GM18907 (cell line): ENCODE measurements around the gene CD4.

Source experiments
- ATAC-seq: cut with Tn5 transposase; IDR thresholded peaks from one replicate; pipeline ENCODE4 v1.9.1; 2021; ENCODE audit warnings: mild to moderate bottlenecking, moderate library complexity; ENCODE audit not compliant: unreplicated experiment

CD4 gene

DNA sequence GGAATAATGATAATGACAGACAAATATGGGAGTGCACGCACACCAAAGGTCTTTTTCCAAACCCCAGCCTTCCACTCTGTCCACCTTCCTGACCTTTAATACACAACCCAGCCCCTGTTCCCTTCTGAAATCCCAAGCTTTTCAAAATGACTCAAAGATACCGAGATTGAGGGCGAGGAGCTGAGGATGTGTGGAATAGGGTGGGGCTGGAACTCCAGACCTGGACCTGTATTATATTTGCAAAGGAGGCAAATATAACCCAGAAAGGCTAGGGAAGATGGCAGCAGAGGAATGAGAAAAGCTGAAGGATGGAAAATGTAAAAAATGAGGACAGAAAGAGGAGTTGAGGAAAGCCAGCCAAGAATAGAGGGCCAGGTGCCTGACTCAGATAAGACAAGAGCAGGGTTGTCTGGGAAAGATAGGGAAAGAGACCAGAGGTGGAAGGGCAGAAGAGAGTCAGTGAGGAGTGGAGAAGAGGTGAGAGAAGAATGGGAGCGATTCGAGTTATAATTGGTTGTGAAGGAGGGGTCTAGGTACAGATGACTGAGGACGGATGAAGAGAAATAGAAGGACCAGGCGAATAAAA lies 24.2 kb upstream of the CD4 start:
- ATAC-seq, result no peak

DNA sequence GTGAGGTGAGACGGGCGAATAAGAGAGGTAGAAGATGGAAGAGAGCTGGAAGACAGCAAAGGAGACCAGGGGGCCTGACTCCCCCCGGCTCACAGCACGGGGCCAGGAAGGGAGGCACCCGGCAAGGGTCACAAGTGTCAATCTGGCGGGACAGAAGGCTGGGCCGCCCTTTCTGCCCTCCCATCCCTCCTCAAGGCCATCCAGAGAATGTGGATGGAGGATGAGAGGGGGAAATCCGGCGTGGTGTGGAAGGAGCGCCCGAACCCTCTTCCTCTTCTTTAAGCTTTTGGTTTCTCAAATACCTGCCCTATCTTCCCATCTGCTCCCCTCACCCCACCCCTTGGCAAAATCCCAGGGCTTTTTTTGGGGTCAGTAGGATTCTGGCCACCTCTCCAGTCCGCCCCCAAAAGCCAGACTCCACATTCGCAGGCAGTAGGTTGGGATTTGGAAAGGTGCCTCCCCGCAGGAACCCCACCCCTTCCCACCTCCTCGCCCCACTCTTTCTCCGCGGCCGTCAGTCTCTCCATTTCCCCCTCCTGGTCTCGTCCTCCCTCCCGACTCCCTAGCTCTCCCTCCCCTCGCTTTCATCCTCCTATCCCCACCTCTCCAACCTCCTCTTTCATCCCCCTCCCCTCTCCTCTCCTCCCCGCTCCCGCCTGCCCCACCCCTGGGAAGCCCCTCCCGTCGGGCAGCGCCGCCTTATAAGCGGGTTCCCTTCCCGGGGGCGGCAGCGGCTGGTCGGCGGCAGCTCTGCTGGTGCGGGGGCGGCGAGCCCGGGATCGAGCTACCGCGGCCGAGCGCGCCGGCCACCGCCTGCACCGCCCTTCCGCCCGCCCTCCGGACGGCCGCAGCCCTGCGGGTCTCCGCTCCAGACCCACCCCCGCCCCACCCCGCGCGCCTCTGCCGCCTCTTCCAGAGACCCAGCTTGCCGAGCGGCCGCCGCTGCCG lies 23.4 kb upstream of the CD4 start, which contains the start of gene PTMS:
TSS of gene PTMS (plus strand) at position 730 of the 948 bp plus-strand sequence. CDS start 343 bp downstream, outside the sequence.
- peak; percentile 23 for ATAC-seq

DNA sequence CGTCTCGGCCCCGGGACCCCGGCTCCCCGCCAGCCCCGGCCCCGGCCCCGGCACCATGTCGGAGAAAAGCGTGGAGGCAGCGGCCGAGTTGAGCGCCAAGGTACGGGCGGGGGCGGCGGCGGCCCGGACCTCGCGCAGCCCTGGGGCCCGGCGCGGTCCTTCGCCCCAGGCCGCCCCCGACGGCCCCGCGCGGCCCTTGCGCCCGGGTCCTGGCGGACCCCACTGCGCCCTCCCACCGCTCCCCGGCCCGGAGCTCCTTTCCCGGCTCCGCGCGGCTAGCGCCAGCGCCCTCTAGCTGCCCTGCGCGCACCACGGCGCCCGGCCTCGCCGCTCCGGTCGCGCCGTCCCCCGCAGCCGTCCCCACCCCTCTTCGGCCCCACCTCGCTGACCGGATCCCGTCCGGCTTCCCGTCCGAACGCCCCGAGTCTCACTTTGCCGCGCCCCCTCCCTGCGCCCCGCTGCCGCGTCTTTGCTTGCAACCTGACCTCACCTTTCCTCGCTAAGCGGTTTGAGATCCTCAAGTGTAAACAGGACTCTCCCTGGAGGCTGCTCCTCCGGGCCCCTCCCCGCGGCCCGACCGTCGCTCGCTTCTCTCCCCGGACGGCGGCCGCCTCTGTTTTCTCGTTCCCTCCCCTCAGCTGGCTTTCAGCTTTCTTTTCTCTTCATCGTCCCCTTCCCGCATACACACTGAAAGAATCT lies 22.5 kb upstream of the CD4 start:
- peak; percentile 43 for ATAC-seq

DNA sequence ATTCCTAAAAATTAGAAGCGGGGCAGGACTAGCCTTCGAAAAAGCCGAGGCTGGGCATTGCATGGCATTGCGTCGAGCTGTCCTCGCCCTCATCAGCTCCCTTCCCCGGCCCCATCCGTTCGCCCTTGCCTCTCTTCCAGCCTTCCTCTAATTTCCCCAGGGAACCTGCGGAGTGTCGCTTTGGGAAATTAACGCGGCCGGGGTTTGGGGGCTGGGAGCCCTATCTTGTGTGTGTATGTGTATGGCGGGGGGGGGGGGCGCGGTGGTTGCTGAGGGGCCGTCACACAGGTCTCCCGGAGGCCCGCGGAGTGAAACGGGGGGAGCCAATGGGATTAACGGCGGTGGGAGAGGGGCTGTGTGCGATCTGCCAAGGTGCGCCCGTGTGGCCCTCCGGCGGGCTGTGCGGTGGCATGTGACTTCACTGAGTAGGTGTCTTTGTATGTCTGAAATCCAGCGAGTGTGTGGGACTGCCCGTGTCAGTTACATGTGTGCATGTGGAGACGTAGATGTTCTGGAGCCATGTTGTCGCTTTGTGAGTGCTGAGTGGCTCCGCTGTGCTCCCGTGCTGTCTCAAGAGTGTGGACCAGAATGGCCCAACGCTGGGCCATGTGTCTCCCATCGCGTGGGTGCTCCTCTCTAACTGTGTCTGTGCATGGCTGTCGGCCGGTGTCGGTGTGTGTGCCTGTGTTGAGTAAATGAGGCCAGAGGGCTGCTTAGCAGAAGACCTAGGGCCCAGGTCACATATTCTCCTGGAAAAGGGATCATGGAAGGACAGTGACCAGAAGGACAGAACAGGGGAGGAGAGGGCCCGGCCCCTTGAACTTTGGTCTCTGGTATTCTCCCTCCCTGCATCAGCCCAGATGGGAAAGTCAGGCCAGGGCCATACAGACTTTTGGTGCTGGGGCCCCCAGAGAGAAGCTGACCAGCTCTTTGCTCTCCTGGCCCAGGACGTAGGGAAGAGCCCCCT lies 21.7 kb upstream of the CD4 start:
- no peak for ATAC-seq

DNA sequence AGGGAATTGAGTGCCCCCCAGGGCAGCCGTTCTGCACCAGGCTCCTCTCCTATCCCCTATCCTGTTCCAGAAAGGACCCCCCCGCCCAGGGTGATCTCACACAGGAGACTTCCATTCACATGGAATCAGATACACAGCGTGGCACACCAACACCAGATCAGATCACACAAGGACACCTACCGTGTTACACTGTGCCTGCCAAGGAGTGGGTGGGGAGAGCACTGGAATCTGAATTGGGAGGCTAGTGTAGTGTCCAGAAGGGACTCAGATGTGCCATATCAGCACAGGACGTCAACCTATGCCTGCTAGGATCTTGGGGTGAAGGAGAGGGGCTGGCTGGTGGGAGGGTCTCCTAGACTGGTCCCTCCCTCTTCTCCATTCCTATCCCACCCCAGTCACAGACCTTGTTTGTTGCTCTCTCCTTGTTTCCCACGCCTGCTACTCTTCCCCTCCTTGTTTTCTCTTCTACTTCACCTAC lies 20.9 kb upstream of the CD4 start:
- no peak for ATAC-seq

DNA sequence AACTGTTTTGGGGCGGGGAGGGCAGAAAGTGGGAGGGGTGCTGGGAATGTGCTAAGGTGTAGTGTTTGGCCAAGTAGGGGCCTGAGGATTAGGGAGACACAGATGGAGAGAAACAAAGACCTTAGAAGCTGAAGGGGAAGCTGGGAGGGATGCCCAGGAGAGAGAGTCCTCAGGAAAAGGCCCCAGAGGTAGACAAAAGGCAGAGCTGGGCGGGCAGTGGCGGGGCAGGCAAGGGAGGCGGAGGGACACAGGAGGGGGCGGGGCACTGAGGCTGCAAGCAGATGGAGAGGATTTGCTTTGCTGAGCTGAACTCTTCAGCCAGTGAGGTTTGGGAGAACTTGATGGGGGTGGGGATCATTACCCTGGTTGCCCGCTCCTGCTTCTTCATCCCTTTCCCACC lies 20.3 kb upstream of the CD4 start:
- ATAC-seq, result no peak

DNA sequence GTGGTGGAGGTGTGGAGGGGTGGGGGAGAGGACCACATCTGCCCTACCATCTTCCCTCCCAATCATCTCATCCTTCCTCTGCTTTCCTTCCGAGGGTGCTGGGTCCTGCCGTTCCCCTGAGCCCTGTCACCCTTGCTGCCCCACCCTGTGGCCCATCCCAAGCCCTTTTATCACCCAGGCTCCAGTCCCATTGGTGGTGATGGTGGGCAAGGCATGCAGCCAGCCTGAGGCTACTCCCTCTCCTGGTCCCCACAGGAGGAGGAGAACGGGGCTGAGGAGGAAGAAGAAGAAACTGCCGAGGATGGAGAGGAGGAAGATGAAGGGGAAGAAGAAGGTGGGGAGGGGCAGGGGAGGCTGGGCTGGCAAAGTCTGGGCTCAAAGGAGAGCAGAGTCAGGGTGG lies 19.7 kb upstream of the CD4 start:
- no peak for ATAC-seq

DNA sequence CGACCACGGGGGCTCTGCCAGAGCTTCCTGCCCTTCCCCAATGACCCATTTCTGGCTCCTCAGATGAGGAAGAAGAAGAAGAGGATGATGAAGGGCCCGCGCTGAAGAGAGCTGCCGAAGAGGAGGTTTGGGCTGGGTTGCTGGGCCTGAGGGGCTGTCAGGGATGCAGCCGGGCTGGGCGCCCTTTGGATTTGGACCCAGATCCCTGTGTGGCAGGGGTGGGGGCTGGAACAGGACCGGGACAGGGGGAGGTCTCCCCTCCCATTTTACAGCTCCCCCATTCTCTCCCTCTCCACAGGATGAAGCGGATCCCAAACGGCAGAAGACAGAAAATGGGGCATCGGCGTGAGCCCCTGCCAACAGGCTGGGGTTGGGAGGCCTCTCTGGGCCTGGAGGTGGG lies 19.2 kb upstream of the CD4 start:
- no peak for ATAC-seq

DNA sequence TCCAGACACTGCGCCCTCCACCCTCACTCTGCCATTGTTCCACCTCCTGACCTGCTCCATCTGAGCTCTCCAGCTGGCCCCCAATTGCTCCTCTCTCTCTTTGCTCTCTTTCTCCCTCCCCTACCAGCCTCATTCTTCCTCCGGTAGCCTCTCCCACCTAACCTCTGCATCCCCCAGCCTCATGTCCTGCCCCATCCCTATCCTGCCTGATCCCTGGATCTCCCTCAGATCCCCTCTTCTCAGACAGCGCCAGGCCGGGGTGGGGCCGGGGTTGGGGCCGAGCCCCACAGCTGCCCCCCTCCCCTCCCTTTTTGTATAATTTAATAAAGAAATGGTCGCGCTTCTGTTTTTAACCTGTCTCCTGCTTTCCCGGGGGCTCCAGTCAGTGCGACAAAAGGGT lies 18.7 kb upstream of the CD4 start:
- no peak for ATAC-seq

DNA sequence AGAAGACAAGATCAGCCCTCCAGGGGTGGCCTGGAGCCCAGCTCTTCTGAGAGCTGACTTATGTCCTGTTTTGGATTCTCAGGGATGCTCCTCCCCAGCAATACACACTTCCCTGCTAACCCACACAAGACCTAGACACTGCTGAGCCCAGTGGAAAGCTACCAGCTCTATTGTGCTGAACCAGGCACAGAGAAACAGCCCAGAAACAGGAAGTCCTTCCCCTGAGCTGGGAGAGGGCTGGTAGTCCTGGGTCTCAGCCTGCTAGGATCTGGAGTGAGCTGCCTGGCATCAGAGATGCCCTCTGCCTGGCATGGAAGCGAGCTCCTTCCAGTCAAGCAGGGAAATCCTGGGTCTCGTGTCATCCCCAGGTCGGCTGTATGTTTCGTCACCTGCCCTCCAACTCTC lies 18.2 kb upstream of the CD4 start:
- ATAC-seq, result no peak

DNA sequence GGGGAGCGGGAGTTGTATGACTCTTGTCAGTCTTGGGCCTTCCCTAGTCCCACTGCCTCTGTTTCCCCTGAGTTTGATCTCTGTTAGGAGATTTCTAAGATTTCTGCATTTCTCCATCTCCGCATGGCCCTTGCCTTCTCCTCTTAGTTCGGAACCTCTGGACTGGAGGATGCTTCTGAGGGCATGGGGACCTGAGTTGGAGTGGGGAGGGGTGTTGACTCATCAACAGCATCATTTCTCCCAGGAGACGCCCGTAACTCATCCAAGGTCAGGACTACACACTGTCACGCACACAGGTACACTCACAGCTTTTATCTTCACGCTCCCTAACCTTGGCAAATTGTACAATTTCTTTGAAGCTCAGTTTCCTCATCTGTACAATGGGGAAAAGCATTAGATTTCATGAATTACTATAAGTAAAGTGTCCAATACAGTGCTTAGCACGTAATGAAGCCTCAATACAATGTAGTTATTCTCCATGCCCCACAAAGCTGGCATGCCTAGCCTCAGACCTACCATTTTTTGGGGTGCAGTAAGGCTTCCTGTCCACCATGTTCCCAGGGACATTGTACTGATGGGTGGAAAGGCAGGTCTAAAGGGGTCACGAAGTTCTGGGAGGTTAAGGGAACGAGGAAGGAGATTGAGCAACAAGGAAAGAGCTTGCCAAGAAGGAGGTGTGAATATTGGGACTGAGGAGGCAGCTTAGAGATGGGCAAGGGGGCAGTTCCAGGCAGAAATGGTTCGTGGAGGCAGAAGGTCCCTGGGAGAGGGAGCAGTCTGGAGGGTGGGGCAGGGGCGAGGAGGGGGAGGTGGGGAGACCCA lies 17.6 kb upstream of the CD4 start:
- no peak for ATAC-seq

DNA sequence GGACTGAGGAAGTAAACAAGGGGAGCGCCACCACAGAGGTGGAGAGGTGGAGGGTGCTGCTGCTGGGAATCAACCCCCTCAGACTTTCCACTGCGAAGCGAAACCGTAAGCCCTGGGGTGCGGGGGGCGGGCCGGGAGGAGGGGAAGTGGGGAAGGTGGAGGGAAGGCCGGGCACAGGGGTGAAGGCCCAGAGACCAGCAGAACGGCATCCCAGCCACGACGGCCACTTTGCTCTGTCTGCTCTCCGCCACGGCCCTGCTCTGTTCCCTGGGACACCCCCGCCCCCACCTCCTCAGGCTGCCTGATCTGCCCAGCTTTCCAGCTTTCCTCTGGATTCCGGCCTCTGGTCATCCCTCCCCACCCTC lies 17.0 kb upstream of the CD4 start, which contains the start of gene LAG3:
TSS of gene LAG3 (plus strand) at position 190 of the 365 bp plus-strand sequence. CDS start 333 bp downstream, outside the sequence.
- no peak for ATAC-seq

DNA sequence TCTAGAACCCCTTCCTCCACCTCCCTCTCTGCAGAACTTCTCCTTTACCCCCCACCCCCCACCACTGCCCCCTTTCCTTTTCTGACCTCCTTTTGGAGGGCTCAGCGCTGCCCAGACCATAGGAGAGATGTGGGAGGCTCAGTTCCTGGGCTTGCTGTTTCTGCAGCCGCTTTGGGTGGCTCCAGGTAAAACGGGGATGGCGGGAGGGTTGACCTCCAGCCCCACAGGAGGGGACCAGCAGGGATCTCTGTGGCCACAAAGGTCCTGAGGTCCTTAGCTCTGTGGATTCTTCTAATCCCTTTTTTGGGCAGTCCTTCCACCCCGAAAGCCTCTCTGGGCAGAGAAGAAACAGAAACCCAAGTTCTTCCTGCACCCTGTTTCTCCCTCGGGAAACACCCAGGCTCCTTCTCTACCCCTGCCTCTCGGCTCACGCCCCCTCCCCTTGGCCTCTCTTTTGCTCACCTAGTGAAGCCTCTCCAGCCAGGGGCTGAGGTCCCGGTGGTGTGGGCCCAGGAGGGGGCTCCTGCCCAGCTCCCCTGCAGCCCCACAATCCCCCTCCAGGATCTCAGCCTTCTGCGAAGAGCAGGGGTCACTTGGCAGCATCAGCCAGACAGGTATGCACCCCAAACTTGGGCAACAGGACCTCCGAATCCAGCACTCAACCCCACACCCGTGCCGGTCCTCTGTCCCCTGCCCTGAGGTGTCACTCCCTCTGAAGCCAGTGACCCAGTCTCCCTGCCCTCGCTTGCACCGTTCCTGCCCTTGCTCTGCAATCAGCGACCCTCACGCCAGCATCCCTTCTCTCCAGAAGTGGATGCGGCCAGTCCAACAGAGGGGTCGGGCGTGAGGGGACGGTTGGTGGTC lies 16.4 kb upstream of the CD4 start:
- no peak for ATAC-seq

DNA sequence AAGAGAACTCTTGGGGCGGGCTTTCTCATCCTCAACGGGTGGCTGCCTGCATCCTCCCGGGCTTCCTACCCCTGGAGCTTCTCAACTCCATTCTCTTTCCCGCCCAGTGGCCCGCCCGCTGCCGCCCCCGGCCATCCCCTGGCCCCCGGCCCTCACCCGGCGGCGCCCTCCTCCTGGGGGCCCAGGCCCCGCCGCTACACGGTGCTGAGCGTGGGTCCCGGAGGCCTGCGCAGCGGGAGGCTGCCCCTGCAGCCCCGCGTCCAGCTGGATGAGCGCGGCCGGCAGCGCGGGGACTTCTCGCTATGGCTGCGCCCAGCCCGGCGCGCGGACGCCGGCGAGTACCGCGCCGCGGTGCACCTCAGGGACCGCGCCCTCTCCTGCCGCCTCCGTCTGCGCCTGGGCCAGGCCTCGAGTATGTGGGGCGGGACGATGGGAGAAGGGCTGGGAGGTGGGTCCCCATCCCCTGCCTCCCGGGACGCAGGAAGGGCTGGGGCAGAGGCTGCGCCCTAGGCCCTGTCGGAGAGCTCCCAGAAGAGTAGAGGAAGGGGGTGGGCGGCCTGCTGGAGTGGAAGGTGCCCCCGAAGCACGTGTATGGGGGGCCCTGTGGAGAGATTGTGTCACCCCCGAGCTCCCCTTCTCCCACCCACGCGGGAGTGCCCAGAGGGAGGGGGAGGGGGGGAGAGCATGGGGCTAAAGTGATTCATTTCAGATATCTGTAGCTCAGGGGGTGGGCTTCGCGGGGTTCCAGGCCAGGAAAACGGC lies 15.6 kb upstream of the CD4 start:
- no peak for ATAC-seq

DNA sequence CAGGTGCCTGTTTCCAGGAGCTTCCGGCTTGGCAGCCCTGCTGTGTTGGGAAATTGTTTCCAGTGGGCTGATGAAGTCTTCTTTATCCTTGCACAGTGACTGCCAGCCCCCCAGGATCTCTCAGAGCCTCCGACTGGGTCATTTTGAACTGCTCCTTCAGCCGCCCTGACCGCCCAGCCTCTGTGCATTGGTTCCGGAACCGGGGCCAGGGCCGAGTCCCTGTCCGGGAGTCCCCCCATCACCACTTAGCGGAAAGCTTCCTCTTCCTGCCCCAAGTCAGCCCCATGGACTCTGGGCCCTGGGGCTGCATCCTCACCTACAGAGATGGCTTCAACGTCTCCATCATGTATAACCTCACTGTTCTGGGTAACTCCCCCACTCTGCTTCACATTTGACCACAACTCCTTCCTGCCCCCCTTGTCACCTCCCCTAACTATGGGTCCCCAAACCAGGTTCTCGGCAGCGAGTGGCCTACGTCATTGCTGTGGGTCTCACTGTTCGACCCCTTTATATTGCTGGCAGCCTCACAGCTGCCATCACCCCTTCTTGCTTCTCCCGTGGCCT lies 14.7 kb upstream of the CD4 start:
- ATAC-seq, result no peak

DNA sequence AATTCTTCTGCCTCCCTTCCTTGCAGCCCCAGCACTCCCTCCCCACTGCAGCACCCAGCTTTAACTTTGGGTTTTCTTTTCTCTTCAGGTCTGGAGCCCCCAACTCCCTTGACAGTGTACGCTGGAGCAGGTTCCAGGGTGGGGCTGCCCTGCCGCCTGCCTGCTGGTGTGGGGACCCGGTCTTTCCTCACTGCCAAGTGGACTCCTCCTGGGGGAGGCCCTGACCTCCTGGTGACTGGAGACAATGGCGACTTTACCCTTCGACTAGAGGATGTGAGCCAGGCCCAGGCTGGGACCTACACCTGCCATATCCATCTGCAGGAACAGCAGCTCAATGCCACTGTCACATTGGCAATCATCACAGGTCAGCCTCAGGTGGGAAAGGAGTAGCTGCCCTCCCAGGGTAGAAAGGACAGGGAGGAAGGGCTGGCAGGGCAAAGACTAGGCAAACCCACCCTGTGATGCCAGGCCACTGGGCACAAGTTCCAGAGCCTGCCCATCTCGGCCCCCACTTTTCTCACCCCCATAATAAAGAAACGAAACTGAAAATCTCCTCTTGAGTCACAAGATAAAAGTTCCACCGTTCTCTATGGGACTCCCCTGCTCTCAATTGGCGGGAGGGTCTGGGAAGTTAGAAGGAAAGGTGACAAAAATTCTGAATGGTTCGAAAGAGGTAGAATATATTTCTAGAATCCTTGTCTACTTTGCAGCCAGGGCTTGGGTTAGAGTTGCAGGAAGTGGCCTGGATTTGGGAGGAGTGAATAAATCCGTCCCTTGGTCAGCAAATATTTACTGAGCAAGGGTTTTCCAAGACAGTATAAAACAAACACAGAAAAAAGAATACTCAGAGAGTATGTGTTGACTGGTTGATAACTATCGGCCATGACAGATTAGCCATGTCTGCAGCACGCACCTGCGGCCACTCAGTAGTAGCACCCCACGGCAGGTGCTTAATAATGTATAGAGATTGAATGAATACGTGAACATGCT lies 13.8 kb upstream of the CD4 start:
- ATAC-seq, result no peak
